Stimulated activated CD4-positive, alpha-beta T cell treated with anti-CD3 and anti-CD28 coated beads, Interleukin-12 subunit alpha, Interleukin-12 subunit beta, amount 100 ng/mL, for 48 hours (primary cell): ENCODE measurements around the gene IL12RB2.
A peak's percentile ranks its signal among the peaks of the same experiment; 100 is the strongest.

Source experiments
- DNase-seq, 3 donors: peaks; one replicate each; pipeline ENCODE4 v3.0.0-alpha.2; 2020; ENCODE audit warnings: low read depth in 2 of 3, low spot score in 1 of 3

IL12RB2 gene, protein sequence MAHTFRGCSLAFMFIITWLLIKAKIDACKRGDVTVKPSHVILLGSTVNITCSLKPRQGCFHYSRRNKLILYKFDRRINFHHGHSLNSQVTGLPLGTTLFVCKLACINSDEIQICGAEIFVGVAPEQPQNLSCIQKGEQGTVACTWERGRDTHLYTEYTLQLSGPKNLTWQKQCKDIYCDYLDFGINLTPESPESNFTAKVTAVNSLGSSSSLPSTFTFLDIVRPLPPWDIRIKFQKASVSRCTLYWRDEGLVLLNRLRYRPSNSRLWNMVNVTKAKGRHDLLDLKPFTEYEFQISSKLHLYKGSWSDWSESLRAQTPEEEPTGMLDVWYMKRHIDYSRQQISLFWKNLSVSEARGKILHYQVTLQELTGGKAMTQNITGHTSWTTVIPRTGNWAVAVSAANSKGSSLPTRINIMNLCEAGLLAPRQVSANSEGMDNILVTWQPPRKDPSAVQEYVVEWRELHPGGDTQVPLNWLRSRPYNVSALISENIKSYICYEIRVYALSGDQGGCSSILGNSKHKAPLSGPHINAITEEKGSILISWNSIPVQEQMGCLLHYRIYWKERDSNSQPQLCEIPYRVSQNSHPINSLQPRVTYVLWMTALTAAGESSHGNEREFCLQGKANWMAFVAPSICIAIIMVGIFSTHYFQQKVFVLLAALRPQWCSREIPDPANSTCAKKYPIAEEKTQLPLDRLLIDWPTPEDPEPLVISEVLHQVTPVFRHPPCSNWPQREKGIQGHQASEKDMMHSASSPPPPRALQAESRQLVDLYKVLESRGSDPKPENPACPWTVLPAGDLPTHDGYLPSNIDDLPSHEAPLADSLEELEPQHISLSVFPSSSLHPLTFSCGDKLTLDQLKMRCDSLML

DNA sequence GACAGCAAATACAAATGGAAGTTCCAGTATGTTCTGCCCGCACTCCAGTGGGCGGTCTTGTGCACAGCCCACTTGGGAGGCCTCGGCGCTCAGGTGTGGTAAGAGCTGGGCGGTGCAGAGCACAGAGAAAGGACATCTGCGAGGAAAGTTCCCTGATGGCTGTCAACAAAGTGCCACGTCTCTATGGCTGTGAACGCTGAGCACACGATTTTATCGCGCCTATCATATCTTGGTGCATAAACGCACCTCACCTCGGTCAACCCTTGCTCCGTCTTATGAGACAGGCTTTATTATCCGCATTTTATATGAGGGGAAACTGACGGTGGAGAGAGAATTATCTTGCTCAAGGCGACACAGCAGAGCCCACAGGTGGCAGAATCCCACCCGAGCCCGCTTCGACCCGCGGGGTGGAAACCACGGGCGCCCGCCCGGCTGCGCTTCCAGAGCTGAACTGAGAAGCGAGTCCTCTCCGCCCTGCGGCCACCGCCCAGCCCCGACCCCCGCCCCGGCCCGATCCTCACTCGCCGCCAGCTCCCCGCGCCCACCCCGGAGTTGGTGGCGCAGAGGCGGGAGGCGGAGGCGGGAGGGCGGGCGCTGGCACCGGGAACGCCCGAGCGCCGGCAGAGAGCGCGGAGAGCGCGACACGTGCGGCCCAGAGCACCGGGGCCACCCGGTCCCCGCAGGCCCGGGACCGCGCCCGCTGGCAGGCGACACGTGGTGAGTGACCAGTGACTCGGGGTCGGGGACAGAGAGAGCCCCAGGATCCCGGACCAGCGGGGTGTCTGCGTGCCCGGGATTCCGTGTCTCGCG lies at the start of gene IL12RB2:
Gene IL12RB2, plus strand, starts transcription at position 623 of the 810 bp plus-strand sequence. CDS start 12,496 bp downstream, outside the sequence.
- DNase-seq = peak; percentile 47 to 59 (median 54)

- DNase-seq = no peak
Measured at GRCh38 chr1:67261680-67262079, 46.0 kb upstream of the IL12RB2 start.

GRCh38 chr1:67262735-67263134 lies 44.9 kb upstream of the IL12RB2 start:
- DNase-seq = no peak

DNA sequence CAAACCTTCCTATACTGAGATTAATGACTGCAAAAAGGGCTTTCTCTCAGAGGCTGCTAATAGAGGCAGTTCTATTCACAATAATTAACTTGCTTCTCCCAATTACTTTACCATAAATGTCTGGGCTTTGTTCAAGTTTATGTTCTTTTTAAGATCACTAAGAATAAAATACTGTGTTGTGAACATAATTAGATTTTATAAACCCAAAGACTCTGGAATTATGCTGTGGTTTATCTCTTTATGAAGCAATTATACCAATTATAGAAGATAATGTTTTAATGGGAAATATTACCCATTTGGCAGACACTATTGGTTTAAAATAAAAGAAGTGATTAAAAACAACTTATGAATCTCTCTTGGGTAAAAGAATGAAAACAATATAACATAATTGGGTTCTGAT lies 43.5 kb upstream of the IL12RB2 start:
- DNase-seq = no peak

DNA sequence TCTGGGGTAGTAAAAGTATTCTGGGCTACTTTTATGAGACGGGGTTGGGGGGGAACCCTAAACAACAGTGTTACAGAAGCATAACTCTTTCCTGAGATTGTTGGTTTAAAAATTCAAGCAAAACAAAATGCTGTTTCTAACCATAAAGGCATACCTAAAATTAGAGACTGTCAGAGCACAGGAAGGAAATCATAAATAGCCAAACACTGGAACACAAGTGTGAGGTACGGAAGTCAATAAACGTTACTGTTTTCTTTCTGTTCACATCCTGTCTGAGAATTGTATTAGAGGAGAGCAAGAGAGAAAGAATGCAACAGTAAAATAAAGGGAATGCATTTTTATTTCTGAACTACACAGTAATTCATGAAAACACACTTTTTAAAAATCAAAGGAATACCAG lies 42.8 kb upstream of the IL12RB2 start:
- no peak for DNase-seq

- DNase-seq = no peak
Measured at GRCh38 chr1:67269061-67269460, 38.6 kb upstream of the IL12RB2 start.

DNA sequence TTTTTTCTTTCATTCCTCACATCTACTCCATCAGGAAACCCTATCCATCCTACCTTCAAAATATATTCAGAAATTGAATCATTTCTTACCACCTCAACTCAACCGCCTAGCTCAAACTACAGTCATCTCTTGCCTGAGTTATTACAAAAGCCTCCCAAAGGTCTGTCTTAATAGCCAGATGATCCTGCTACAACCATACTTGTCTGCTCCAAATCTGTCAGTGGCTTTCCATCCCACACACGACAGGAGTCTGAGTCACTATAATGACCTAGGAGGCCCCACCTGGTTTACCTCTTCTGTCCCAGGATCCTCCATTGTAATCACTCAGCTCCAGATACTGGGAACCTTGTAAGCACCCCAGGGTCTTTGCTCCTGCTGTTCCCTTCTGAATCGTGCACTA lies 37.1 kb upstream of the IL12RB2 start:
- DNase-seq = peak in 1 of 3 donors; percentile 17

GRCh38 chr1:67273591-67273990 lies 34.1 kb upstream of the IL12RB2 start:
- peak in 1 of 3 donors; percentile 8 for DNase-seq

DNA sequence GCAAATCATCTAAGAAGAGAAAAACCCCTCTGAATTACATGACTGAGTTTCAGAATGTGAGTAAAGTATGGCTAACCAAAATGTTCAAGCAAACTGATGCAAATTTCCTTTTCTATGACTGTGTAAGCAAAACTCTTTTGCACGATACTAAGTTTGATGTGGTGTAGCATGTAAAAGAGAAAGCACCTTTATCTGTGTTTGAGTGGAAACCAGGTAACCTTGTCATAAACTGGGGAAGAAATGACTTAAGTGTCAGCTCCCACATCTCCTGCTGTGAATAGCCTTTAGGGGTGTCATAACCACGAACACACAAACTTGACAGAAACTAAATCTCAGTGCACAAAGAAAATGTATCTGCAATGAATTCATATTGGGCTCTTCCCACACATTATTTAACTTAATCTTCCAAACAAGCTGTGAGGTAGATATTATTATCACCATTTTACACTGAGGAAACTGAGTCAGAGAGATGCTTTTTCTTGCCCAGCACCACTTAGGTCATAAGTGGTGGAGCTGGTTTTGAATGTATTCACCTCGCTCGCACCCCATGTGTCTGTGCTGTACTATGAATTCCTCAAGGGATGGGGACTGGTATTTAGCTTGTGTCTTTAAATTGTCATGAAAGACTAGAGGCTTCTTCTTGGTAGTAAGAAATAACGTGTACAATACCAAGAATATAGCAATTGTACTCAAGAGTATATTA lies 32.9 kb upstream of the IL12RB2 start:
- peak in 2 of 3 donors; percentile 6 to 33 for DNase-seq

GRCh38 chr1:67280696-67281095 lies 27.0 kb upstream of the IL12RB2 start:
- no peak for DNase-seq

DNA sequence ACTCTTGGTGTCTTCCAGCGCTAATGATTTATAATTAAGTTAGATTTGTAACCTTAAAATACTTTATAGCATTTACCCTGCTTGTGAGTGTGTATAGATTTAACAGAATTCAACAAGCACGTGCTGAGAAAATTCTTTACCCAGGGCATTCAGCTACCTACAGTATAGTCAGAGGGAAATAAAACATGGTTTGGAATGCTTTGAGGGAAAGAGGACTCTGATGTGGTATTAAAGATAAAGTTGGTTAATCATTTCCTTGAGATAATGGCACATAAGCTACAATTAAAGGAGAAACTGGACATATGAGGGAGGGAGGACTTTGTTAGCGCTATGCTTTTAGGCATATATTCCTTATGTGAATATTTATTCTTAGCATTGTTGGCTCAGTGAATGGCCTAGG lies 26.4 kb upstream of the IL12RB2 start:
- no peak for DNase-seq

DNA sequence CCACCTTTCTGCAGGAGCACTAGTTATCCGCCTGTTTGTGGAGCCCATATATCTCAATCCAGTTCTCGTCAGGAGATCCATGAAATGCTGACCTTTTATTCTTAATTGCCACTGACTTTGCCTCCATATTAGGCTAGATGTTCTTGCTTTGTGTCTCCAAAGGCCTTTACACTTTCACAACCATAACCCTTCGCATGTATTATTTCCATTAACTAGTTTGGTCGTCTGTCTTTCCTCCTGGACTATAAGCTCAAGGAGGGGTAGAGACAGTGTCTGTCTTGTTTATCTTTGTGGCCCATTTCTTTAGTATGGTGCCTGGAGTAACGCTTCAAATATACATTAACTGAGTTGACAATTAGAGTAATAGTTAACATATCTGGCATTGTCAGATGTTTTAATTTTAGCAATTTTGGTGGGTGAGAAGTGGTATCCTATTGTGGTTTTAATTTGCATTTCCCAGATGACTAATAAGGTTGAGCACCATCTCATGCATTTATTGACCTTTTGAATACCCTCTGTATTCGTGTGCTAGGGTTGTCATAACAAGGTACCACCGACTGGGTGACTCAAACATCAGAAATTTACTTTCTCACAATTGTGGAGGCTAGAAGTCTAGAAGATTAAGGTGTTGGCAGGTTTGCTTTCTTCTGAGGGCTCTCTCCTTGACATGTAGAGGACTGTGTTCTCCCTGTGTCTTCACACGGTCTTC lies 21.7 kb upstream of the IL12RB2 start:
- no peak for DNase-seq

DNA sequence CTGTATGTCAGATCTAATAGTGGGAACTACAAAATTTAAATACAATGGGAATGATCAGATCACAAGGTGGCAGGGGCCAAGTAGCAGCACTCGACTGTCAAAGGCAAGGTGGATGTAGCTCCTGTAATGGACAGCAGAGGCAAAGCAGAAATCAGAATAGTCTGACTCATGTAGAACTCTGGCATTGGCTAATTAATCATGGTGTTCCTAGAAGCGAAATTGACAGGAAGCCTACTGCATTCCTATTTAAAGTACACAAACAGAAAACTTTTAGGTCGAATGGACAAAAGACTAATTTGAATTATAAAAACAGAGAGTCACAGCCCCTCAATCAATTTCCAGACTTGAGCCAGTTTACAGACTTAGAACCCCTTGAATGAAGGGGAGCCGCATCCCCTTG lies 17.4 kb upstream of the IL12RB2 start:
- no peak for DNase-seq

DNA sequence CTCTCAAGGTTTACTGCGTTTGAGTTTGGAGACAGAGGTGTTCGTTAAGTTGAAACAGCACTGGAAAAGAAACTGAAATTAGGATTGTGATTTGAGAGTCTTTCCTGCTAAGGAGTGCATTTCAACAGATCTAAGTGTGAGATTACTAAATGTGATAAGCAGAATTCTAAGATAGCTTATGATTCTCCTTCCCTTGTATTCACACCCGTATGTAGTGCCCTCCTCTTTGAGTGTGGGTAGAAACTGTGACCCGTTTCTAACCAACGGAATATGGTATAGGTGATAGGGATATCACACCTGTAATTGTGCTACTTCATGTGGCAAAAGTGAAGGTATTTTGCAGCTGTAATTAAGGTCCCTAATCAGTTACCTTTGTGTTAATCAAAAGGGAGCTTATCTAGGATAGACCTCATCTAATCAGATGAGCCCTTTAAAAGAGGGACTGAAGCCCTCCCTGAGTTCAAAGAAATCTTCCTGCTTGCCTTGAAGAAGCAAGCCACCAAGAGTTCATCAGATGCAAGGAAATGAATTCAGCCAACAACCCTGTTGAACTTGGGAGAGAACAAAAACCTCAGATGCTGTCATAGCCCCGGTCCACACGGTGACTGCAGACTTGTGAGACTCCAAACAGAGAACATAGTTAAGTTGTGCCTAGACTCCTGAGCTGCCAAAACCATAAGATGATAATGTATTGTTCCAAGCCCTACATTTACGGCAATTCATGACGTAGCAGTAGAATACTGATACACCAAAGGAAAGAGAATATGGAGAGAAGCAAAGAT lies 12.6 kb upstream of the IL12RB2 start:
- DNase-seq = no peak

GRCh38 chr1:67298762-67299161 lies 8.9 kb upstream of the IL12RB2 start:
- DNase-seq = no peak

DNA sequence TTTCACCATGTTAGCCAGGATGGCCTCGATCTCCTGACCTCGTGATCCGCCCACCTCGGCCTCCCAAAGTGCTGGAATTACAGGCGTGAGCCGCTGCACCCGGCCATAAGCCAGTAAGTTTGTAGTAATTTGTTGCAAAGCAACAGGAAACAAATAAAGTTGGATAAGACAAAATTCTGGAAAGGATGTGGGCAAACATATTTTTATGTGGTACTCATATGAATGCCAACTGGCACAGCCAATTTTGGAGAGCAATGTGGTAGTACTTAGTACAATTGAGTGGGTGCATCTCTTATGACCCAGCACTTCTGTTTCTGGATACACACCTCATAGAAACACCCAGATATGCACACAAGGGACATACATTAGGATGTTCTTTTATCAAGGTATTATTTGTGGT lies 8.4 kb upstream of the IL12RB2 start:
- no peak for DNase-seq

- DNase-seq = no peak
Measured at GRCh38 chr1:67300561-67300960, 7.1 kb upstream of the IL12RB2 start.

DNA sequence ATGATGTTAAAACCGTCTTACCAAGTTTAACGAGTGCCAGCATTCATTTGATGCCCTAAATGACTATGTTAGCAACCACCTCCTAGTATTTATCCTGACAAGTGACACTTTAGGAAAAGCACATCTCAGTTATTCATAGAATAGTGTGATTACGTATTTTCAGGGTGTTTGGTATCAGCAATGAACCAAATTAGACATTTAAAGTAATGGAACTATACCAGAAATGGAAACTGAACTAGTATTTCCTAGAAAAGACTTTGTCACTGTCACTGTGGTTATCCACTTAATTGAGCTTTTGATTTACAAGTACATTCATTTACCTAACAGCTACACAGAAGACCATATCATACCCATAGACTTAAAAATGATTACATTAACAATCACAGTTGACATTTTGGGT lies 3.6 kb upstream of the IL12RB2 start:
- DNase-seq = no peak

- no peak for DNase-seq
Measured at GRCh38 chr1:67306547-67306946, 1.1 kb upstream of the IL12RB2 start.
